Measurements from ENCODE around the gene ANO10.

Gene ANO10

DNA sequence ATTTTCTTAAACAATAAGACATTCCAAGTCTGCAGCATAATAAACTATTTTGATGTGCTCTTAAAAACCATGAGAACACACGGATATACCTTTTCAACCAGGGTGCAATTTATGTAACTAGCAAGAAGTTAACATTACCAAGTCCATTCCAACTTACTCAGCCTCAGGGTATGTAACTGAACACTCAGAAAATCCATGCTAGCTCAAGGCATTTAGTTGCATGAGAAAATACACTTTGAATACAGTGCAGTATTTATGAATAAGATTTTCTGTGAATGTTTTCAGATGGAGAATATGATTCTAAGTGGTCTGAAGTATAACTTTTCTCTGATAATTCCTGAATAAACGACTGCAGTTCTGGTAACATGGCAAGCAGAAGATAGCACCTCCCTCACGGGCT, 211.2 kb downstream of the ANO10 start:
- no peak overlapping the region for H3K4me3 ChIP-seq (ENCODE audit: low read depth, low read length)
- ChIA-PET POLR2A (no interaction called here), CTCF (no interaction called here)
- DNase-seq (ENCODE audit: low read depth, low spot score) = peak; percentile 12
- TF ChIP-seq, protein P1, sequence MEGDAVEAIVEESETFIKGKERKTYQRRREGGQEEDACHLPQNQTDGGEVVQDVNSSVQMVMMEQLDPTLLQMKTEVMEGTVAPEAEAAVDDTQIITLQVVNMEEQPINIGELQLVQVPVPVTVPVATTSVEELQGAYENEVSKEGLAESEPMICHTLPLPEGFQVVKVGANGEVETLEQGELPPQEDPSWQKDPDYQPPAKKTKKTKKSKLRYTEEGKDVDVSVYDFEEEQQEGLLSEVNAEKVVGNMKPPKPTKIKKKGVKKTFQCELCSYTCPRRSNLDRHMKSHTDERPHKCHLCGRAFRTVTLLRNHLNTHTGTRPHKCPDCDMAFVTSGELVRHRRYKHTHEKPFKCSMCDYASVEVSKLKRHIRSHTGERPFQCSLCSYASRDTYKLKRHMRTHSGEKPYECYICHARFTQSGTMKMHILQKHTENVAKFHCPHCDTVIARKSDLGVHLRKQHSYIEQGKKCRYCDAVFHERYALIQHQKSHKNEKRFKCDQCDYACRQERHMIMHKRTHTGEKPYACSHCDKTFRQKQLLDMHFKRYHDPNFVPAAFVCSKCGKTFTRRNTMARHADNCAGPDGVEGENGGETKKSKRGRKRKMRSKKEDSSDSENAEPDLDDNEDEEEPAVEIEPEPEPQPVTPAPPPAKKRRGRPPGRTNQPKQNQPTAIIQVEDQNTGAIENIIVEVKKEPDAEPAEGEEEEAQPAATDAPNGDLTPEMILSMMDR (IDR thresholded peaks at IDR 0.05; ENCODE audit: insufficient read depth, low read length, missing control alignments) = no peak

GRCh38 chr3:43409506-43409905, 212.3 kb downstream of the ANO10 start:
- H3K4me3 ChIP-seq (ENCODE audit: low read depth, low read length) = no peak overlapping the region
- TF ChIP-seq, protein P1 (IDR thresholded peaks at IDR 0.05; ENCODE audit: insufficient read depth, low read length, missing control alignments) = no peak
- POLR2A ChIA-PET = no interaction called here
- CTCF ChIA-PET = no interaction called here
- no peak for DNase-seq (ENCODE audit: low read depth, low spot score)

DNA sequence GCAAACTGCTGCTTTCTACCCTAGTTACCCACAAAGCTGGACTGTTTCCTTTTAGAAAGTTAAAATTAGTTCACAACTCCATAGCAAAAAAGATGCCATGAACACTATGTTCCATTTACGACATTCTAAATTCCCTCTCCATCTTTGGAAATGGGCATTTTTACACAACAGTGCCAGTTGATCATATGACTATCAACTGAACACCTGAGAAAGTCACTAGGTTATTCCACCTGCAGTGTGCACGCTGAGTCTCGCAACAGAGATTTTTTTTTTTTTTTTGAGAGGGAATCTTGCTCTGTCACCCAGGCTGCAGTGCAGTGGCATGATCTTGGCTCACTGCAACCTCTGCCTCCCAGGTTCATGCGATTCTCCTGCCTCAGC, 215.2 kb downstream of the ANO10 start:
- no peak overlapping the region for H3K4me3 ChIP-seq (ENCODE audit: low read depth, low read length)
- no peak for DNase-seq (ENCODE audit: low read depth, low spot score)
- CTCF ChIA-PET = no interaction called here
- TF ChIP-seq, protein P1 (IDR thresholded peaks at IDR 0.05; ENCODE audit: insufficient read depth, low read length, missing control alignments) = no peak
- POLR2A ChIA-PET = no interaction called here

- no peak overlapping the region for H3K4me3 ChIP-seq (ENCODE audit: low read depth, low read length)
- DNase-seq (ENCODE audit: low read depth, low spot score) = peak; percentile 17
- ChIA-PET CTCF (no interaction called here), POLR2A (no interaction called here)
- TF ChIP-seq, protein P1 (IDR thresholded peaks at IDR 0.05; ENCODE audit: insufficient read depth, low read length, missing control alignments) = no peak
These were observed 215.7 kb downstream of the ANO10 start for GRCh38 chr3:43405888-43406642.

GRCh38 chr3:43400781-43401730, 220.8 kb downstream of the ANO10 start:
- ChIA-PET CTCF (no interaction called here), POLR2A (no interaction called here)
- TF ChIP-seq, protein P1 (IDR thresholded peaks at IDR 0.05; ENCODE audit: insufficient read depth, low read length, missing control alignments) = no peak
- no peak overlapping the region for H3K4me3 ChIP-seq (ENCODE audit: low read depth, low read length)
- DNase-seq (ENCODE audit: low read depth, low spot score) = no peak

- CTCF ChIA-PET = no interaction called here
- DNase-seq (ENCODE audit: low read depth, low spot score) = no peak
- TF ChIP-seq, protein P1 (IDR thresholded peaks at IDR 0.05; ENCODE audit: insufficient read depth, low read length, missing control alignments) = no peak
- no peak overlapping the region for H3K4me3 ChIP-seq (ENCODE audit: low read depth, low read length)
- POLR2A ChIA-PET = no interaction called here
These were observed 221.6 kb downstream of the ANO10 start for GRCh38 chr3:43400167-43400566.

Data from AG04449 (cell line).